ENCODE data around the gene RAB4B. TPM values are rescaled to one million over a fixed set of nuclear protein-coding genes. Genes with fewer than 3 reads are reported as not detected.

RAB4B gene
- total and polyA plus RNA-seq, 2 of the 13 experiments (the other 11 are each of a cell fraction or from before 2014, with no cell fraction given): 3.3 to 5.4 TPM

DNA sequence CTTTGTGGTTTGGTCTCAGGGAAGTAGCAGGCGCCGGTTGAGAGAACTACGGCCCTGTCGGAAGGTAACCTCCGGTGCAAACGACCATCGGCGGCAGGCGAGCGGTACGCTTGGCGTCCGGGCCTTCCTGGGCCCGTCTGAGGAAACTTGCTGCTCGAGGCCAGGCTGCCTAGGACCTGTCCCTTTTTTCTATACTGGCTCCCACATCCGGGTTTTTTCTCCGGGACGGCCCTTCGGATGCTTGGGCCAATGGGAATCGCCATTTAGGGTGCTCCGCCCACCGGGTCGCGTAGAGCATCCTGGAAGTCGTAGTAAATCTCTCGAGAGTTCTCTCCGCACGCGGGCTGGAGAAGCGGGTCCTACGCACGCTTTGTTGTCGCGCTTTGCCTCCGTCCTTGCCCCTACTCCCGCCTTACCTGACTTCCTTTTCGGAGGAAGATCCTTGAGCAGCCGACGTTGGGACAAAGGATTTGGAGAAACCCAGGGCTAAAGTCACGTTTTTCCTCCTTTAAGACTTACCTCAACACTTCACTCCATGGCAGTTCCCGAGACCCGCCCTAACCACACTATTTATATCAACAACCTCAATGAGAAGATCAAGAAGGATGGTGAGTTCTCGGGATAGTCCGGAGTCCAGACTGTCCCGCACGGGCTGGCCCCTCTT, 27.0 kb upstream of the RAB4B start, which contains the start of gene SNRPA (continued):
- TF ChIP-seq NR2F6 (IDR thresholded peaks at IDR 0.05): no peak
- no peak for TF ChIP-seq NR2F6 (CRISPR knock-in tag; IDR thresholded peaks at IDR 0.05)
- TF ChIP-seq, protein P1, sequence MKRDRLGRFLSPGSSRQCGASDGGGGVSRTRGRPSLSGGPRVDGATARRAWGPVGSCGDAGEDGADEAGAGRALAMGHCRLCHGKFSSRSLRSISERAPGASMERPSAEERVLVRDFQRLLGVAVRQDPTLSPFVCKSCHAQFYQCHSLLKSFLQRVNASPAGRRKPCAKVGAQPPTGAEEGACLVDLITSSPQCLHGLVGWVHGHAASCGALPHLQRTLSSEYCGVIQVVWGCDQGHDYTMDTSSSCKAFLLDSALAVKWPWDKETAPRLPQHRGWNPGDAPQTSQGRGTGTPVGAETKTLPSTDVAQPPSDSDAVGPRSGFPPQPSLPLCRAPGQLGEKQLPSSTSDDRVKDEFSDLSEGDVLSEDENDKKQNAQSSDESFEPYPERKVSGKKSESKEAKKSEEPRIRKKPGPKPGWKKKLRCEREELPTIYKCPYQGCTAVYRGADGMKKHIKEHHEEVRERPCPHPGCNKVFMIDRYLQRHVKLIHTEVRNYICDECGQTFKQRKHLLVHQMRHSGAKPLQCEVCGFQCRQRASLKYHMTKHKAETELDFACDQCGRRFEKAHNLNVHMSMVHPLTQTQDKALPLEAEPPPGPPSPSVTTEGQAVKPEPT (CRISPR knock-in tag; IDR thresholded peaks at IDR 0.05; ENCODE audit: low read depth): no peak
- no peak for TF ChIP-seq ZNF780A (CRISPR knock-in tag; IDR thresholded peaks at IDR 0.05)
- TF ChIP-seq, protein P2, sequence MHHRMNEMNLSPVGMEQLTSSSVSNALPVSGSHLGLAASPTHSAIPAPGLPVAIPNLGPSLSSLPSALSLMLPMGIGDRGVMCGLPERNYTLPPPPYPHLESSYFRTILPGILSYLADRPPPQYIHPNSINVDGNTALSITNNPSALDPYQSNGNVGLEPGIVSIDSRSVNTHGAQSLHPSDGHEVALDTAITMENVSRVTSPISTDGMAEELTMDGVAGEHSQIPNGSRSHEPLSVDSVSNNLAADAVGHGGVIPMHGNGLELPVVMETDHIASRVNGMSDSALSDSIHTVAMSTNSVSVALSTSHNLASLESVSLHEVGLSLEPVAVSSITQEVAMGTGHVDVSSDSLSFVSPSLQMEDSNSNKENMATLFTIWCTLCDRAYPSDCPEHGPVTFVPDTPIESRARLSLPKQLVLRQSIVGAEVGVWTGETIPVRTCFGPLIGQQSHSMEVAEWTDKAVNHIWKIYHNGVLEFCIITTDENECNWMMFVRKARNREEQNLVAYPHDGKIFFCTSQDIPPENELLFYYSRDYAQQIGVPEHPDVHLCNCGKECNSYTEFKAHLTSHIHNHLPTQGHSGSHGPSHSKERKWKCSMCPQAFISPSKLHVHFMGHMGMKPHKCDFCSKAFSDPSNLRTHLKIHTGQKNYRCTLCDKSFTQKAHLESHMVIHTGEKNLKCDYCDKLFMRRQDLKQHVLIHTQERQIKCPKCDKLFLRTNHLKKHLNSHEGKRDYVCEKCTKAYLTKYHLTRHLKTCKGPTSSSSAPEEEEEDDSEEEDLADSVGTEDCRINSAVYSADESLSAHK (CRISPR knock-in tag; IDR thresholded peaks at IDR 0.05; ENCODE audit: borderline replicate concordance): no peak
- no peak for TF ChIP-seq NCOA5 (CRISPR knock-in tag; IDR thresholded peaks at IDR 0.05)
- no peak for TF ChIP-seq SOX6 (IDR thresholded peaks at IDR 0.05)
- no peak for TF ChIP-seq SOX6 (CRISPR knock-in tag; IDR thresholded peaks at IDR 0.05)
- peak; percentile 19; the same call in 1 of the 2 replicates for TF ChIP-seq CBFB (CRISPR knock-in tag; IDR thresholded peaks at IDR 0.05)
- TF ChIP-seq YEATS4 (CRISPR knock-in tag; IDR thresholded peaks at IDR 0.05; ENCODE audit: borderline replicate concordance): peak; percentile 83
- TF ChIP-seq SIN3B (IDR thresholded peaks at IDR 0.05; ENCODE audit: low read length): no peak
- no peak for TF ChIP-seq ZBTB8A (CRISPR knock-in tag; IDR thresholded peaks at IDR 0.05; ENCODE audit: borderline replicate concordance, low read depth)
- no peak for TF ChIP-seq ZNF558 (CRISPR knock-in tag; IDR thresholded peaks at IDR 0.05; ENCODE audit: borderline replicate concordance)
- peak; percentile 62 for TF ChIP-seq TGIF2 (CRISPR knock-in tag; IDR thresholded peaks at IDR 0.05)
- no peak for TF ChIP-seq ZNF569 (CRISPR knock-in tag; IDR thresholded peaks at IDR 0.05; ENCODE audit: borderline replicate concordance)
- peak; percentile 80 for TF ChIP-seq TAF1 (CRISPR knock-in tag; IDR thresholded peaks at IDR 0.05)
- no peak for TF ChIP-seq NFKBIZ (CRISPR knock-in tag; IDR thresholded peaks at IDR 0.05)
- TF ChIP-seq, protein P3, sequence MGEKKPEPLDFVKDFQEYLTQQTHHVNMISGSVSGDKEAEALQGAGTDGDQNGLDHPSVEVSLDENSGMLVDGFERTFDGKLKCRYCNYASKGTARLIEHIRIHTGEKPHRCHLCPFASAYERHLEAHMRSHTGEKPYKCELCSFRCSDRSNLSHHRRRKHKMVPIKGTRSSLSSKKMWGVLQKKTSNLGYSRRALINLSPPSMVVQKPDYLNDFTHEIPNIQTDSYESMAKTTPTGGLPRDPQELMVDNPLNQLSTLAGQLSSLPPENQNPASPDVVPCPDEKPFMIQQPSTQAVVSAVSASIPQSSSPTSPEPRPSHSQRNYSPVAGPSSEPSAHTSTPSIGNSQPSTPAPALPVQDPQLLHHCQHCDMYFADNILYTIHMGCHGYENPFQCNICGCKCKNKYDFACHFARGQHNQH (CRISPR knock-in tag; IDR thresholded peaks at IDR 0.05): no peak
- no peak for TF ChIP-seq KAT2B (IDR thresholded peaks at IDR 0.05; ENCODE audit: borderline replicate concordance, low read depth, low read length)
- TF ChIP-seq BCL6 (CRISPR knock-in tag; IDR thresholded peaks at IDR 0.05): 0 out of 2 replicates have a peak, but pooled peaks have one; percentile 21
- 0 out of 2 replicates have a peak, but pooled peaks have one; percentile 4 for TF ChIP-seq RARA (CRISPR knock-in tag; IDR thresholded peaks at IDR 0.05)
- TF ChIP-seq TEAD2 (CRISPR knock-in tag; IDR thresholded peaks at IDR 0.05): no peak
- peak; percentile 66 for TF ChIP-seq SAP130 (CRISPR knock-in tag; IDR thresholded peaks at IDR 0.05; ENCODE audit: low read depth)
- TF ChIP-seq, protein P4, sequence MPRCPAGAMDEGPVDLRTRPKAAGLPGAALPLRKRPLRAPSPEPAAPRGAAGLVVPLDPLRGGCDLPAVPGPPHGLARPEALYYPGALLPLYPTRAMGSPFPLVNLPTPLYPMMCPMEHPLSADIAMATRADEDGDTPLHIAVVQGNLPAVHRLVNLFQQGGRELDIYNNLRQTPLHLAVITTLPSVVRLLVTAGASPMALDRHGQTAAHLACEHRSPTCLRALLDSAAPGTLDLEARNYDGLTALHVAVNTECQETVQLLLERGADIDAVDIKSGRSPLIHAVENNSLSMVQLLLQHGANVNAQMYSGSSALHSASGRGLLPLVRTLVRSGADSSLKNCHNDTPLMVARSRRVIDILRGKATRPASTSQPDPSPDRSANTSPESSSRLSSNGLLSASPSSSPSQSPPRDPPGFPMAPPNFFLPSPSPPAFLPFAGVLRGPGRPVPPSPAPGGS (CRISPR knock-in tag; IDR thresholded peaks at IDR 0.05): no peak
- TF ChIP-seq TP53 (CRISPR knock-in tag; conservative IDR thresholded peaks at IDR 0.05): 0 out of 2 replicates have a peak, but pooled peaks have one; percentile 32
